ENCODE data around the gene C22orf42.
"Not testable (repeated sequence)": the region's sequence is repeated elsewhere in the genome, so short reads cannot be mapped to it uniquely, and the experiment has no call there.

C22orf42 gene, protein sequence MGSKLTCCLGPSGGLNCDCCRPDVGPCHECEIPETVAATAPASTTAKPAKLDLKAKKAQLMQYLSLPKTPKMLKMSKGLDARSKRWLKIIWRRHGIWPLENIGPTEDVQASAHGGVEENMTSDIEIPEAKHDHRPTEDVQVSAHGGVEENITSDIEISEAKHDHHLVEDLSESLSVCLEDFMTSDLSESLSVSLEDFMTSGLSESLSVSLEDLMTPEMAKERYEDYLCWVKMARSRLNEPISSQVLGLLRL

DNA sequence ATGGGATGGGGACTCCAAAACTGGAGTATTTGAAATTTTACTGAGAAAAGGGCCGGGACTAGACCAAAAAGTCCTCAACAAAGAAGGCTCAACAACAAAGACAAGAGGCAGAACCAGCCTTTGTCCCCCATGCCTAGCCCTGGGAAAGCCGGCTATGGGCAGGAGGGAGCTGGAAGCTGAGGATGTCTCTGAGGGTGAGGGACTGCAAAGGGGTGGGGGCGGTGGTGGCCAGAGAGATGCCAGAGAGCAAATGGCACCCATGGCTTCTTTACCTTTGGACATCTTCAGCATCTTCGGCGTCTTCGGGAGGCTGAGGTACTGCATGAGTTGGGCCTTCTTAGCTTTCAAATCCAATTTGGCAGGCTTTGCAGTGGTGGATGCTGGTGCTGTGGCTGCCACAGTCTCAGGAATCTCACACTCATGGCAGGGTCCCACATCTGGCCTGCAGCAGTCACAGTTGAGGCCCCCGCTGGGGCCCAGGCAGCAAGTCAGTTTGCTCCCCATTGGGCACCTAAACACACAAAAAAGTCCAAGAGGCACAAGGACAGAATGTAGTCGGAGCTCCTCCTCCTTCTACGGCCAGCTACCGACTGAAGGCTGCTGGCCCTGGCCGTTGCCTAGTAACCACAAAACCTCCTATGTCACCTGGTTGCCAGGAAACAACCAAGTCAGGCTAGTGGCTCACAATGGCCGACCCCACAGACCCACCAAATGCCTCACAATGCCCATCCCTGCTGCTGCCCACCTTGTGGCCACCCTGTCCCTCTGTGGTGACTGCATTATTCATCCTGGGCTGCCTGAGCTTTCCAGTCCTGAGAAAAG is at the start of gene C22orf42:
TSS of gene C22orf42 (minus strand) at position 592 of the 822 bp plus-strand sequence. CDS start at position 504, 88 bp downstream.
- DNase-seq: no peak

DNA sequence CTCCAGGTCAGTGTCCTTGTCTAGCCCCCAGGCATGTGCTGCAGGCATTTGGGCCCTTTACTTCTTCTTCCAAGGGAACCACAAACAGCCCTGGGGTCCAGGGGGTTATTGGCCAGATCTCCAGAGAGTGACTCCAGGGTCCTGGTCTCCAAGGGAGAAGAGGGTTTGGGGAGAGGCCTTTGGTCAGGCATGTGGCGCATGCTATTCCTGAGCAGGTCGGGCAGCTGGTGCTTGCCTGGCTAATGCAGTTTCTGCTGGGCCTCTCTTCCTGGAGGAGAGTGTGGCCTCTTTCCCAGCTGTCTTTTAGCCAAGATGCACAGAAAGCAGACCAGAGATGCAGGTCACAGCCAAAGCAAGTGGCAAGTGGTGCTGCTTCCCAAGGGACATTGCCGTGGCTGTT is 49.6 kb upstream of the C22orf42 start:
- no peak for DNase-seq

DNA sequence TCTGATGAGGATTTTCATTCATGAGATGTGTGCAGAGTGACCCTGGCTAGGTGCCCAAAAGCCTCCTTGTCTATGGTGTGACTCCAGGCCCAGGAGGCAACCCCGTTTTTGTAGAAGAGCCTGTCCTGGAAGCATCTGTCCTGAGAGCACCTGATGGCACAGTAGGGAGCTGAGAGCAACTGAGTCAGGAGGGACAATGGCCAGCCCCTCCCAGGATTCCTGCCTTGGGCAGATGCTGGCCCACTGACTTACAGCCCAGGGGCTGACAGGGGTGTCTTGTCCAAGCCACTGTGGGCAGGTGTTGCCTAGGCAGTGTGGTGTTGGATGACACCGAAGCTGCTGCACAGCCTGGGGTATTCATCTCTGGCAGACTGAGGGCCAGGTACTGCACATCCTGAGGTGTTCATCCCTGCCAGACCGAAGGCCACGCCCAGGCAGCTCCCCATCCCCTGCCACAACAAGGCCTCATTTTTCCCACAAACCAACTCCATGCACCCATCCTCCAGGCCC is 48.9 kb upstream of the C22orf42 start:
- DNase-seq: no peak

DNA sequence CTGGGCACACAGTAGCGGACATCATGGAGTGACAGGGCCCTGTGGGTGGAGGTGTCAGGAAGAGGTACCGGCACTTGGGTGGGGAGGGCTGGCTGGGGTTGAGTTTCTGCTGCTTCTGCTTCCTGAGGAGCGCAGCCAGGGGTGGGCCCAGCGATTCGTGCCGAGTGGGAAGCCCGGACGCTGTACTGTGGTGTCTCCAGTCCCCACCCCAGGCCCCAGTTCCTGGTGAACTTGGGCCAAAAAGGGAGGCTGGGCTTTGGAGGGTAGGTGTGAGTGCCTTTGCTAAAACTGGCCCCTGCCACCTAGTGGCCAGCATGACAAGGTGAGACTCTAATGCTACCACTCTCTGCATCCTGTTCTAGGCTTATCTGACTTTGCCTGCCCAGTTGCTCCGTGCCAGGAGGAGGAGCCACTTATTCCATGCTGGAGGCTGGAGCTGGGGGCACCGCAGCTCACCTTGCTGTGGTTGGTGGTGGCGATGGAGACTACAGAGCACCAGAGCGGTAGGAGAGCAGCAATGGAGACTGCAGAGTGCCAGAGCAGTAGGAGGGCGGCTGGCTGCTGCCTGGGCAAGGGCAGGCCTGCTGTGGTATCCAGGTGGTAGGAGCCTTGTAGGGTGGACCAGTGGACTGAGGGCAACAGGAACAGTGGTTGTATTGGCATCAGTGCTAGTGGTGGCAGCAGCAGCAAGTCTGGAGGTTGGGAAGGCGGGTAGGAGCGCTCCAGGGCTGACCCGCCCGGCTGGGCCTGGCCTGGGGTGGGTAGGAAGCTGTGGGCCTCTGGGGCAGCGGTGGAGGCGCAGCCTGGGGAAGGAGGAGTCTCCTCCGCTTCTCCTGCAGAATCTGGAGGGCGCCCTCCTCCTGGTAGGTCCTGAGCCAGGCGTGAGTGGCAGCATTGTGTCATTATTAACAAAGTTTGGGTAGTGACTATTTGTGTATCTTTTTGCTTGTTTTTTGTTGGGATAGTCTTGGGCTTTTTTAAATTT is 48.0 kb upstream of the C22orf42 start:
- no peak for DNase-seq

DNA sequence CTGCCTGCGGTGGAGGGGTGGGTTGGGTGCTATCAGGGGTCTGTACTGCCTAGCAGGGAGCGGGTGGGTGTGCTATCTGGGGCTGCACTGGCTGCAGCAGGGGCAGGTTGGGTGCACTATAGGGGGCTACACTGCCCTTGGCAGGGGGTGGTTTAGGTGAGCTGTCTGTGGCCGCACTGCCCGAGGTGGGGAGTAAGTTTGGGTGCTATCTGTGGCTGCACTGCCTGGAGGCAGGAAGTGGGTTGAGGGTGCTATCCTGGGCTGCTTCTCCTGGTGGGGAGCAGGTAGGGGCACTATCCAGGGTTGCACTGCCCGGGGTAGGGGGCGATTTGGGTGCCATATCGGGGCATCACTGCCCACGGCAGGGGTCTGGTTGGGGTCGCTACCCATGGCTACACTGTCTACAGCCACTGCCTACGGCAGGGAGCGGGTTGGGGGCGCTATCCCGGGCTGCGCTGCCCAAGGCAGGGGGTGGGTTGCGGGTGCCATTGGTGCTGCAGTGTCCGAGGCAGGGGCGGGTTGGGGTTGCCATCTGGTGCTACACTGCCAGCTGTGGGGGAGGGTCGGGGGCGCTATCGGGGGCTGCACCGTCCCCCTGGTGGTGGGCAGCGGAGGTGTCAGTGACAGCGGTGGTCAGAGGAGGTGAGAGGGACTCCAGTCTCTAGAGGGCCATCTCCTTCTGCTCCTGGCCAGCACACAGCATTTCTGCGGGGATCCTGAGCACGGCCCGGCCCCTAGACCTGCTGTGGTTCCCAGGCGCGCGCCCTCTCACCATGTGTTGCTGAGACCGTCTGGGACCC is 47.1 kb upstream of the C22orf42 start:
- no peak for DNase-seq

DNA sequence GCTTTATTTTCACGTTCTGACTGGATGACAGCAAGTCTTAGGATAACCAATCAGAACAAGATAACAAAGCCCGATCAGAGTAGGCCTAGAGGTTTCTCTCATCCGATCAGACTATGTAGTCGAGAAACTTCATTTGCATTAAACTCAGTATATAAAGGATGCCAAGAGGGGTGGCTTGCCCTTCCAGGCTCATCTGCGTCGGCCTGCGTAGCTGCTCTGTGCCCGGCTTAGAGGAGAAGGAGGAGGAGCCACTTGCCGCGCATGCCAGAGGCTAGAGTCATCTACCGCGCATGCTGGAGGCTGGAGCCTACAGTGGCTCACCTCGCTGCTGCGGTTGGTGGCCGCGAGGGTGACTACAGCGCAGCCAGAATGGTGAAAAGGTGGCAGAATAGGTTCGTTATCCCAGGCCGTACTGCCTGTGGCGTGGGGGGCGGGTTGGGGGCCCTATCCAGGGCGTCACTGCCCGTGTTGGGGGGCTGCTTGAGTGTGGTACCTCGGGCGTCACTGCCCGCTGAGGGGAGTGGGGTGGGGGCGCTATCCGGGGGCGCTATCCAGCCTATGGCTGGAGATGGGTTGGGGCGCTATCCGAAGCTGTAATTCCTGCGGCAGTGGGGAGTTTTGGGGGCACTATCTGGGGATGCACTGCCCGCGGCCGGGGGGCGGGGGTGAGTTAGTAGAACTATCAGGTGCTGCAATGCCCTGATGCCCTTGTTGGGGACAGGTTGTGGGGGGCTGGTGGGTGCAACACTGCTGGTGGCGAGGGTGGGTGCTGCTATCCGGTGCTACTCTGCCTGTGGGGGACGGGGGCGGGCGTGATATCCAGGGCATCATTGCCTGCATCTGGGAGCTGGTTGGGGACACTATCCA is 46.0 kb upstream of the C22orf42 start, which contains the start of gene RFPL2:
TSS of gene RFPL2 (minus strand) at position 218 of the 867 bp plus-strand sequence. CDS start 2,622 bp downstream, outside the sequence.
- no peak for DNase-seq

DNA sequence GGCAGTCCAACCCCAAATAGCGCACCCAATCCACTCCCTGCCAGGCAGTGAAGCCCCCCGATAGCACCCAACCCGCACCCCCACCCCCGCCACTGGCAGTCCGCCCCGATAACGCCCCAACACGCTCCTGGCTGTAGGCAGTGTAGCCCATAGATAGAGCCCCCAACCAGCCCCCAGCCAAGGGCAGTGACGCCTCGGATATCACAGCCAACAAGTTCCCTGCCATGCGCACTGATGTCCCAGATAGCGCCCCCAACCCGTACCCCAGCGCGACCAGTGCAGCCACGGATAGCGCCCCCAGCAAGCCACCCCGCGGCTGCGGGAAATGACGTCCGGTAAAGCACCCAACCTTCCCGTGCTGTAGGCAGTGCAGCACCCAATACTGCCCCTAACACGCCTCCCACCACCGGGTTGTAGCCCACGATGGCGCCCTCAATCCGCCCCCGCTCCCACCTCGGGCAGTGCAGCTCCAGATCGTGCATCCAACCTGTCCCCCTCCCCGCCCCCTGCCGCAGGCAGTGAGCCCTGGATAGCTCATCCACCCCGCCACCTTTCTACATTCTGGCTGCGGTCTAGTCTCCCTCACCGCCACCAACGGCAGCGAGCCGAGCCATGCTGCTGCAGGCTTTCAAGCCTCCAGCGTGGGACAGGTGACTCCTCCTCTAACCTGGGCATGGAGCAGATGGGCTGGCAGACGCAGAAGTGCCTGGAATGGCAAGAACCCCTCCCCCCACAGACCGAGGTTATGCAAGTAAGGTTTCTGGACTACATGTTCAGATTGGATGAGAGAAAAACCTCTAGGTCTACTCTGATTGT is 45.1 kb upstream of the C22orf42 start:
- DNase-seq: no peak

DNA sequence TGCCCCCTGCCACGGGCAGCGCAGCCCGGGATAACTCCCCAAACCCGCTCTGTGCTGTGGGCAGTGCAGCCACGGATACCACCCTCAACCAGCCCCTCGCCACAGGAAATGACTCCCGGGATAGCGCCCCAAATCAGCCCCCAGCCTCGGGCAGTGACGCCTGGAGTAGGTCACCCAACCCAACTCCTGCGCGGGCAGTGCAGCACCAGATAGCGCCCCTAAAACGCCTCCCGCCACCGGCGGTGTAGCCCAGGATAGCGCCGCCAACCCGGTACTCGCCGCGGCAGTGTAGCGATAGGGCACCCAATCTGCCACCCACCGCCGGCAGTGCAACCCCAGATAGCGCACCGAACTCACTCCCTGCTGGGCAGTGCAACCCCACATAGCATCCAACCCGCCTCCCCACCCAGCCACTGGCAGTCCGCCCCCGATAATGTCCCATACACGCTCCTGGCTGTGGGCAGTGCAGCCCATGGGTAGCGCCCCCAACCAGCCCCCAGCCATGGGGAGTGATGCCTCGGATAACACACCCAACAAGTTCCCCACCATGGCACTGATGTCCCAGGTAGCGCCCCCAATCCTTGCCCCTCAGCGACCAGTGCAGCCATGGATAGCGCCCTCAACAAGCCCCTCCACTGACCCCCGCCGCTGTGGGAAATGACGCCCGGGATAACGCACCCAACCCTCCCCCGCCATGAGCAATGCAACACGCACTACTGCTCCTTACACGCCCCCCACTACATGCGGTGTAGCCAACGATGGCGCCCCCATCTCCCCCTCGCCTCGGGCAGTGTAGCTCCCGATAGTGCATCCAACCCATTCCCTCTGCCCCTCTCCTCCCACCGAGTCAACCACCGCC is 44.3 kb upstream of the C22orf42 start:
- no peak for DNase-seq

DNA sequence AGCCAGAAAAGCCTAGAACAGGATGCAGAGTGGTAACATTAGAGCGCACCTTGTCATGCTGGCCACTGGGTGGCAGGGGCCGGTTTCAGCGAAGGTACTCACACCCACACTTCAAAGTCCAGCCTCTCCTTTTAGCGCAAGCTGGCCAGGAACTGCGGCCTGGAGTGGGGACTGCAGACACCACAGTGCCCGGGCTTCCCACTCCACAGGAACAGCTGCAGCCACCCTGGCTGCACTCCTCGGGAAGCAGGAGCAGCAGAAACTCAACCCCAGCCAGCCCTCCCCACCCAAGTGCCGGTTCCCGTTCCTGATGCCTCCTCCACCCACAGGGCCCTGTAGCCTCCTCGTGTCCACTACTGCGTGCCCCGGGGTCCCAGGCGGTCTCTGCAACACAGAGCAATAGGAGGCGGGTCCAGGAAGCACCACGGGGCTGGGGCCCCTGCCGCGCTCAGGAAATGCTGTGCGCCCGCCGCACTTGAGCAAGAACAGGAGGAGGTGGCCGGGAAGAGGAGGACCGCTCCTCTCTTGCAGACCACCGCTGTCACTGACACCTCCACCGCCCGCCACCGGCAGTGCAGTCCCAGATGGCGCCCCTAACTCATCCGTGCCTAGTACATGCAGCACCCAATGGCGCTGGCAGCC is 43.6 kb upstream of the C22orf42 start:
- no peak for DNase-seq

DNA sequence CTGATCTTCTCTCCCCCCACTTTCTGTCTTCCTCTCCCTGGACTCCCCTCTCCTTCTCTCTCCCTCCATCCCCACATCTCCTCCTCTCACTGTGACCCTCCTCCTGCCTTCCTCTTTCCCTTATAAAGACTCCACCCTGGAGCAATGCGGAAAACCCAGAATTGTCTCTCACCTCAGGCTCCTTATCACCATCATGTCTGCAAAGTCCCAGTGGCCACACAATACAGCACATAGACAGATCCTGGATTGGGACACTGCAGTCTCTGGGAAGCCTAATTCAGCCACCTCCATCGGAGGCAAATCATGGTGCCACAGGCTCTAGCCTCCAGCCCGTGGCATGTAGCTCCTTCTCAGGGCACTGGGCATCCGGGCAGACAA is 43.0 kb upstream of the C22orf42 start:
- no peak for DNase-seq

DNA sequence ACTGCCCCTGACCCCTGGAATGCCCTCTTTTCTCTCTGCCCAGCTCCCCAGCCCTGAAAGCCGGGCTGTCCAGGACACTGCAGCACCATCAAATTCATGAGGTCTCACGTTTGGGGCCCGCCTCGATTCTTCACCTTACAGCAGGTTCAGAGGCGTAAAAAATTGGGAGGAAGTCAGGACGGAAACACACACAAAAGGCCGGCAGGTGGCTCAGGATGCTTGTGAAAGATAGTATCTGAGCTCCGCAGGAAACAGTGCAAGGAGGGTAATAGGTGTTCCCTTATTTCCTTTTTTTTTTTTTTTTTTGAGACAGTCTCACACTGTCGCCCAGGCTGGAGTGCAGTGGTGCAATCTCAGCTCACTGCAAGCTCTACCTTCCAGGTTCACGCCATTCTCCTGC is 41.6 kb upstream of the C22orf42 start:
- no peak for DNase-seq

DNA sequence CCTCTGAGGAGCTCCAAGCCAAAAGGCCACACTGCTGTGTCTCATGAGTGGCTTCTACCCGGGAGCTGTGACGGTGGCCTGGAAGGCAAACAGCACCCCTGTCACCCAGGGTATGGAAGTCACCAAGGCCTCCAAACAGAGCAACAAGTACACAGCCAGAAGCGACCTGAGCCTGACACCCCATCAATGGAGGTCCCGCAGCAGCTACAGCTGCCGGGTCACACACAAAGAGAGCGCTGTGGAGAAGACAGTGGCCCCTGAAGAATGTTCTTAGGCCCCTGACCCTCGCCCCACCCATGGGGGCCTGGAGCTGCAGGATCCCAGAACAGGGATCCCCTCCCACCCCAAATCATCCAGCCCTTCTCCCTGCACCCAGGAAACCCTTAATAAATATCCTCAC is 40.9 kb upstream of the C22orf42 start:
- no peak for DNase-seq

DNA sequence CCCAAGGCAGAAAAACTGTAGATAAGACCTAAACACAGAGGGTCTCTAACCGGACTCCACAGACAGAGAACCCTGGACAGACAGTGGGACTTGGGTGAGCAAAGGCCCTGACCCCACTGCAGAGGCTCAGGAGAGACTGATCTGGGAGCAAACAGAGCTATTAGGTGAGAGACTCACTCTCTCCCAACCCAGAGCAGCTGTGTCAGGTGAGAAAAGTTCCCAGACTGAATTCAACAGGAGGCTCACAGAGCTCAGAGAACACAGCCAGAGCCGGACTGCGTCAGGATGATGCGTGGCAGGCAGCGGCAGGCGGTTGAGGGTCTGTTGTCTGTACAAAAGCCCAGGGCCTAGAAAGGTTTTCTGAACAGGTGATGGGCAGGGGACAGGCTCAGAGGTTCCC is 40.2 kb upstream of the C22orf42 start:
- DNase-seq: no peak

DNA sequence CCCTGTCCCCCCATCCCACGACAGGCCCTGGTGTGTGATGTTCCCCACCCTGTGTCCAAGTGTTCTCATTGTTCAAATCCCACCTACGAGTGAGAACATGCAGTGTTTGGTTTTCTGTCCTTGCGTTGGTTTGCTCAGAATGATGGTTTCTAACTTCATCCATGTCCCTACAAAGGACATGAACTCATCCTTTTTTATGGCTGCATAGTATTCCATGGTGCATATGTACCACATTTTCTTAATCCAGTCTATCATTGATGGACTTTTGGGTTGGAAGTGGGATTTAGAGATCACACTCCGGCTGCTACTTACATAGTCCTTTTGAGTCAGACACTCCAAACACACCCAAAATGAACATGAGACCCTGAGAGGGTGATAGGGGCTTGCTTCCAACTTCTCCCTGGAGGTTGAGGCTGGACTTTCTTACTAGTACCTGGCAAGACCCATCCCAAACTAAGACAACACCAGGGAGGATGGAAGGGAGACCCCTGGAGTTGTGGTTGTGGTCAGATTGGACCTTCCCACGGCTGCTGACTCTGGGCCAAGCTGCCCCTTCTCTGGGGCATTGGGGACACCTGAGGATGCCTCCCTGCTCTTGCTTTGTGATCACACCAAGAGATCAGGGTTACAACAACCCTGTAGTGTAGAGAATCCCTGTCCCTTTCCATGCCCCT is 38.6 kb upstream of the C22orf42 start:
- DNase-seq: not testable (repeated sequence)

DNA sequence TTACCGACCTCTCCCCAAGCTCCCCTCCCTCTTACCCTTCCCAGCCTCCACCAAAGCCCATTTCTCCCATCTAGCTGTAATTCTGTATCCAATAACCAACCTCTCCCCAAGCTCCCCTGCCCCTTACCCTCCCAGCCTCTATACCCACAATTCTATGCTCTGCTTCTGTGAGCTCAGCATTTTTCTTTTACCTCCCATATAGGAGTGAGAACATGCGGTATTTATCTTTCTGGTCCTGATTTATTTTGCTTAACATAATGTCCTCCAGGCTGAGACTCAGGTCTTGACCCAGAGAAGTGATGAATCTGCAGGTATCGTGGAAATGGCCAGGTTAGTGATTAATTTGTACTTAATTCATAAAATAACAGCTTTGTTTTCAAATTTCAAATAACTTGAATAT is 36.8 kb upstream of the C22orf42 start:
- not testable (repeated sequence) for DNase-seq

DNA sequence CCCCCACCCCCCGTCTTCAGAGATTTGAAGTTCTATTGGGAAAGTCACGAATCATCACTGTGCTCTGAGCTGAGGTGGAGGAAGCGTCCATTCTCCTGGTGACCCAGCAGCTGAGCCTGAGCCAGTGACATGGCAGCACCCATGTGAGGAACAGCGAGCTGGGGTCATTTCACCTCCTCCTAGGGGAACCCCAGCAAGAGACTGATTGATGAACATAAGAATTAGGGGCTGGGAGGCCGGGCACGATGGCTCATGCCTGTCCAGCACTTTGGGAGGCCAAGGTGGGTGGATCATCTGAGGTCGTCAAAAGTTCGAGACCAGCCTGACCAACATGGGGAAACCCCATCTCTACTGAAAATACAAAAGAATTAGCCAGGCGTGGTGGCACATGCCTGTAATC is 34.2 kb upstream of the C22orf42 start:
- DNase-seq: not testable (repeated sequence)

DNA sequence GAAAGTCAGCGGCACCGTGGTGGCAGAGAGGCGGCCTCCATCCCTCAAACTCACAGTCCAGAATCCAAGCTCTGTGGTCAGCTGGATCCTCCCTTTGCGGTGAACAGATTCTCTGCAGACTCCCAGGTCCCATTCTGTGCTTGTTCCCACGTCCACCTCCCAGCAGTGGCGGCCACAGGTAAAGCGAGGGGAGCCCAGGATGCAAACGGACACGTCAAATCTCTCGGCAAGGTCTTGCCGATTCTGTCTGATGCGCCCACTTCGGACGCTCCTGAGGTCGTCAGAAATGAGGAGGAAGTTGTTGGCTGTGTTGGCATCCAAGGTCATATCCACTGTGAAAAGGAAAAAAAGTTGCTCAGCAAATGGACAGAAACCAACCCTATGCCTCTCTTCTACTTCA is 31.9 kb upstream of the C22orf42 start:
- DNase-seq: not testable (repeated sequence)

DNA sequence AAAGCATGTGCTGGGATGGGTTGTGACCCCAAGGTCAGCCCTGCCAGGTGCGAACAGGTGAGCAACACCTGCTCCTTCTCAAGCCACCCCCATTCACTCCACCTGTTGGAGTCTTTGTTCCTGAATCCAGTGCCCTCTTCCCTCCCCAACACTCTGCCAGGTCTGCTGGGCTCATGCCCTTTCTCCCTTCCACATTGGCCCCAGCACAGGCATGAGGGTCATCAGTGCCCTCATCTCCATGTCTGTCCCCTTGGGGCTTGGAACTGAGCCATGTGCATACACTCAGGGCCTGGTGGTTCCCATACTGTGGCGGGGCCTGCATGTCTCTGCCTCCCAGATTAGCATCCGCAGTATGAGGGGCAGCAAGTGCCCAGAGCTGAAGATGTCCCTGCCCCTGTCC is 26.7 kb upstream of the C22orf42 start:
- DNase-seq: no peak
